GM12892 (cell line): ENCODE measurements around the gene SLC7A8.

Experiments used
- POLR2A ChIP-seq: IDR thresholded peaks from 2 replicates; pipeline ENCODE4 v1.6.1; 2011; ENCODE audit warnings: low read depth, low read length, control low read depth
- POLR2AphosphoS5 ChIP-seq: IDR thresholded peaks from 2 replicates; pipeline ENCODE4 v1.6.1; 2011; ENCODE audit warnings: low read depth, low read length, control low read depth
- TAF1 ChIP-seq: IDR thresholded peaks from 2 replicates; pipeline ENCODE4 v1.6.1; 2011; ENCODE audit warnings: low read depth, mild to moderate bottlenecking, control low read depth, low read length, borderline replicate concordance

DNA sequence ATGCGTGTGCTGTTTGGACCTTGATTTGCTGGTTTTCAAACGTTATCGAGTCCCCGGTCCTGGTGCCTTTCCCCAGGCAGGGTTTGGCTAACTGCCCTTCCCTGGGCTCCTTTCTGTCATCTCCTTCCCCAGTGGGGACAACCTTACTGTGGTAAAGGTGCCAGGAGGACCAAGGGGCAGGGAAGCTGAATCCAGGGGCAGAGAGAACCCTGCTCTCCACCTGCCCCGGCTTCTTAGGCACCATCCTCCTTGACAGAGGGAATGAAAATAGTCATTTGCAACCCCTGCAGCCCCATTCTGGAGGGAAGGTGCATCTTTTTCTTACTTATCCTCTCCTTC lies 69.4 kb downstream of the SLC7A8 start:
- no peak for TF ChIP-seq POLR2AphosphoS5
- no peak for TF ChIP-seq POLR2A
- no peak for TF ChIP-seq TAF1
